ENCODE results near the gene GPR31.

The GPR31 gene

GRCh38 chr6:167165858-167166471 lies 8.2 kb upstream of the GPR31 start:
- no peak for DNase-seq

DNA sequence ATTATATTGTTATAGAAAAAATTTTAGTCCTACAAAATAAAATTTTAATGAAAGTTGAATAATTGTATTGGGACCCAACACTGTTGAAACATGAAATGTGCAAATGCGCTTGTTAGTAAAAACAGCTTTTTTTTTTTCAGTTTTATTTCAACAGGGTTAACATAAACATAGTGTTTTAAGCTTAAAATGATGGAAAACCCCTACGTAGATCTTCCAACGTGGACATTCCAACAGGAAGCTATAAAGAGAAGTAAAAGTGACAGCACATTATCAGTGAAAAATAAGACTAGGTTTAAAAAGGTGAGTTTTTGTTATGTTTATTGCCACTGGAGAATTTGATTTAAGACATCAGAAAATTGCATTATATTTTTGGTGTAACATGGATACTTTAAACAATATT lies 6.5 kb upstream of the GPR31 start:
- no peak for DNase-seq

- DNase-seq: no peak
Measured at GRCh38 chr6:167163476-167164011, 5.8 kb upstream of the GPR31 start.

GRCh38 chr6:167162591-167162990 lies 4.8 kb upstream of the GPR31 start:
- no peak for DNase-seq

- DNase-seq: no peak
Measured at GRCh38 chr6:167161851-167162467, 4.2 kb upstream of the GPR31 start.

- no peak for DNase-seq
Measured at GRCh38 chr6:167157414-167157813, 366 bp downstream of the GPR31 start.

- DNase-seq: no peak
Measured at GRCh38 chr6:167154895-167155294, 2.9 kb downstream of the GPR31 start.

GRCh38 chr6:167154291-167154690 lies 3.5 kb downstream of the GPR31 start:
- DNase-seq: no peak

GRCh38 chr6:167153521-167153959 lies 4.2 kb downstream of the GPR31 start:
- peak; percentile 10 for DNase-seq

- no peak for DNase-seq
Measured at GRCh38 chr6:167152862-167153261, 4.9 kb downstream of the GPR31 start.

GRCh38 chr6:167151648-167152047 lies 6.1 kb downstream of the GPR31 start:
- DNase-seq: no peak

DNA sequence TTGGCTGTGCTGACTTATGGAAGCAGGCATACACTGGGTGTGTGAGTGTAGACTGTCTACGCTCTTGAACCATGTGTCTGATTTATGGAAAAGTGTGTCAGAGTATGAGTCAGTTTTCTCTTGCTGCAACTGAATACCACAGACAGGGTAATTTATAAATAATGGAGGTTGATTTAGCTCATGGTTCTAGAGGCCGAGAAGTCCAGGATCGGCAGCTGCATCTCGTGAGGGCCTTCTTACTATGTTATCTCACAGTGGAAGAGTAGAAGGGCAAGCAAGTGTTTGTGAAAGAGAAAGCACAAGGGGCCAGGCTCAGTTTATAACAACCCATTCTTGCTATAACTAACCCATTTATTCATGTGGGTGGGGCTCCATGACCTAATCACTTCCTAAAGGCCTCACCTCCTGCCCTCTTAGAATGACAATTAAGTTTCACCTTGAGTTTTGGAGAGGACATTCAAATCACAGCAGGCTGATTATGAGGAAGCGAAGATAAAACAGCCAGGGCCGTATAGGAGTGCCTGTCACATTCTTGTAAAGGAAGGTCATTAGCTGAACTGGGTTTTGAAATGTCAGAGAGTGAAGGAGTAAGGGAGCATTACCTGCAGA lies 6.7 kb downstream of the GPR31 start:
- DNase-seq: no peak

- DNase-seq: no peak
Measured at GRCh38 chr6:167148997-167149396, 8.8 kb downstream of the GPR31 start.

DNA sequence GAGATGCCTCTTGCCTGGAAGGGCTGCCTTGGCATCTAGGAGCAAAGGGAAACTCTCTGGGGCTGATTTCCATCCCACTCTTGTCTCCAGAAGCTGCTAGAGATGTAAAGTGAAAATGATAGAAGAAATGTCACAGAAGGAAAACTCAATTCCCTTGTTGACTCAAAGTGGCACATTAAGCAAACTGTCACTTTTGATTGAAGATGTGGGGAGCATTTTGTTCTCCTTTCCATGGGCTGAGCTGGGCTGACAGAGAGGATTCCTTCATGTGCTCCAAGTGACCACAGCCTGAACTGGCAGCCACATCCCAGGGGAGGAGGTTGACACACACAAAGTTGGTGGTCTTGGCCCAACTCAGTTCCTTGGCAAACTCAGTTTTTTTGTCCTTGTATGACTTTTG lies 9.8 kb downstream of the GPR31 start:
- DNase-seq: no peak

DNA sequence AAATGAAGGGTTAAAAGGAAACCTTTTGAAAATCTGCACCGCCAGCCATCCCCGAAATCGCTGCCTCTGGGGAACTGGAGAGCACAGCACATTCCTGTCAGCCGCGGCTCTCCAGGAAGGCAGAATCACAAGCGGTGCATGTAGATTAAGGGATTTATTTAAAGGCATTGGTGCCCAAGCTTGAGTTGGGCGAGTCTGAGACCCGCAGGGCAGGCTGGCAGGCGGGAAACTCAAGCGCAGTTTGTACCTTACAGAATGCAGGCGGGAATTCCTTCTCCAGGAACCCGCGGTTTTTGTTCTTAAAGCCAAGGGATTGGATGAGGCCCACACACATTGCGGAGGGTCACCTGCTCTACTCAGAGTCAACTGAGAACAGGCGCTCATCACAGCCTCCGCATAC lies 10.8 kb downstream of the GPR31 start:
- DNase-seq: no peak

GRCh38 chr6:167146135-167146534 lies 11.6 kb downstream of the GPR31 start:
- DNase-seq: no peak

DNA sequence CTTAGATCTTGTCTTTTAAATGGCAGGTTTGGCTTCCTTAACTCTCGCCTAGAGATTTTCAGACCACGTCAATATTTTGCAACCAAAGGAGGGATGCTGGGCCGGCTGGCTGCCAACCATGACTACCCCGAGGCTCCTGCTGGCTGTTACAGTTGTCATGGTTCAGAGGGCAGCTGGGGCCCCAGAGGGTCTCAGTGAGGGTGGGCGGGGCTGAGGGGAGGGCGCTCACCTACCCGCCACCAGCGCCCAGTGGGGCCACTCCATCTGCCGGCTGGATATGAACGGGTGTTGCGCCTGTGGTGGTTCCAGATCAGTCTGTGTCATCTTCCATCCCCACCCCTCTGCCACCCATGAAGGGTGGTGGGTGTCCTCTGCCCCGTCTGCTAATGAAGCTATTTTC lies 12.3 kb downstream of the GPR31 start:
- DNase-seq: no peak

GRCh38 chr6:167143041-167143440 lies 14.7 kb downstream of the GPR31 start:
- DNase-seq: no peak

- DNase-seq: no peak
Measured at GRCh38 chr6:167142433-167142761, 15.4 kb downstream of the GPR31 start.

- peak; percentile 2 for DNase-seq
Measured at GRCh38 chr6:167141667-167142432, 15.9 kb downstream of the GPR31 start.

GRCh38 chr6:167140589-167141474 lies 16.9 kb downstream of the GPR31 start:
- peak; percentile 3 for DNase-seq

- no peak for DNase-seq
Measured at GRCh38 chr6:167139761-167140160, 18.0 kb downstream of the GPR31 start.

GRCh38 chr6:167137881-167138280 lies 19.9 kb downstream of the GPR31 start:
- DNase-seq: no peak

Data from fibroblast of upper back skin (primary cell).